Spleen (tissue), 7 donors: ENCODE data around the gene DOCK9.

Experiments
- CTCF ChIP-seq, 11 experiments: fragments of 200-600 bp in 7 of 11; fragments of 450-650 bp in 4 of 11; sonication (generic) in 4 of 11; IDR thresholded peaks in 8 of 11; conservative IDR thresholded peaks in 3 of 11; 1 replicate in 7 of 11; 2 replicates in 4 of 11; pipeline versions ENCODE4 v1.4.0 to v1.8.0; 2016 to 2021; ENCODE audit warnings: antibody characterized with exemption in 11 of 11, inconsistent platforms in 4 of 11, mild to moderate bottlenecking in 1 of 11
- POLR2A ChIP-seq, 3 donors: fragments of 450-650 bp; IDR thresholded peaks; one replicate each; pipeline ENCODE4 v1.5.1; 2017; ENCODE audit warnings: antibody characterized with exemption in 3 of 3, mild to moderate bottlenecking in 1 of 3
- POLR2AphosphoS5 ChIP-seq, 3 donors: sonication (generic); formaldehyde crosslinking; IDR thresholded peaks; one replicate each; pipeline ENCODE4 v1.5.1; 2017; ENCODE audit warnings: antibody characterized with exemption in 3 of 3
- donor health status: DM: no; HTN: no; CAD: no; lungs with moderate emphysema.
- donor health status: DM: no; HTN: no; CAD: no.
- donor health status: DM: no; HTN: no; CAD: no.

- peak in 1 of 3 donors; percentile 16 for TF ChIP-seq POLR2AphosphoS5 (IDR thresholded peaks at IDR 0.05)
- TF ChIP-seq CTCF (IDR thresholded peaks at IDR 0.05 in 8 of 11, conservative IDR thresholded peaks at IDR 0.05 in 3 of 11): peak; percentile 54 to 85 (median 79)
- no peak for TF ChIP-seq POLR2A (IDR thresholded peaks at IDR 0.05)
Measured at GRCh38 chr13:98842858-98843481, 134.9 kb downstream of the DOCK9 start.
